B cell (primary cell): Measurements from ENCODE around the gene ARG1. TPM values are rescaled to one million over a fixed set of nuclear protein-coding genes. Genes with fewer than 3 reads are reported as not detected.

ENCODE experiments used
- ATAC-seq: fragments of 200-7000 bp; cut with Tn5 transposase; one replicate; pipeline ENCODE4 v1.10.0; 2021; ENCODE audit warnings: low read depth, mild to moderate bottlenecking, moderate number of reproducible peaks, moderate library complexity
- CTCF ChIA-PET: fragments of 350-600 bp; sonication (Branson Sonifier 250); formaldehyde crosslinking; loops from one replicate; lab custom pipeline; 2021; ENCODE audit warnings: antibody characterized with exemption, inconsistent platforms; lab: Charles Lee
- POLR2A ChIA-PET: fragments of 350-600 bp; sonication (Branson Sonifier 250); formaldehyde crosslinking; loops from one replicate; lab custom pipeline; 2021; ENCODE audit warnings: antibody characterized with exemption; lab: Charles Lee
- DNase-seq: peaks from one replicate; pipeline ENCODE4 v3.0.0; 2013
- H2AFZ ChIP-seq: 2 replicates; pipeline ENCODE4 v1.6.1; 2012; ENCODE audit warnings: mild to moderate bottlenecking, low read depth, low read length; ENCODE audit not compliant: insufficient read depth, poor library complexity, severe bottlenecking
- H3K27ac ChIP-seq, 2 donors: 1 replicate in 1 of 2; 2 replicates in 1 of 2; pipeline ENCODE4 v1.5.1; 2012 to 2013; ENCODE audit warnings: low read length in 2 of 2, mild to moderate bottlenecking in 2 of 2, moderate library complexity in 1 of 2
- H3K27me3 ChIP-seq, 4 experiments: fragments of 200-600 bp in 1 of 4; sonication (generic) in 1 of 4; replicated peaks in 1 of 4; 1 replicate in 2 of 4; 2 replicates in 2 of 4; pipeline versions ENCODE4 v1.6.1 to v1.7.0; 2013 to 2016; ENCODE audit warnings: low read length in 3 of 4, mild to moderate bottlenecking in 2 of 4, mixed read lengths in 1 of 4, moderate library complexity in 1 of 4; ENCODE audit not compliant: insufficient read depth in 4 of 4, control insufficient read depth in 3 of 4; ENCODE audit errors: control extremely low read depth in 1 of 4
- H3K36me3 ChIP-seq, 2 experiments: replicated peaks in 1 of 2; 1 replicate in 1 of 2; 2 replicates in 1 of 2; pipeline versions ENCODE4 v1.6.1 to v1.7.1; 2013; ENCODE audit warnings: low read length in 1 of 2; ENCODE audit not compliant: insufficient read depth in 2 of 2, control insufficient read depth in 1 of 2; ENCODE audit errors: control extremely low read depth in 1 of 2, extremely low read depth in 1 of 2
- H3K4me1 ChIP-seq, 2 donors: fragments of 200-600 bp in 1 of 2; sonication (generic) in 1 of 2; 1 replicate in 1 of 2; 2 replicates in 1 of 2; pipeline versions ENCODE4 v1.5.1 to v1.6.1; 2013 to 2017; ENCODE audit warnings: low read length in 2 of 2; ENCODE audit not compliant: control insufficient read depth in 2 of 2, insufficient read depth in 2 of 2
- H3K4me2 ChIP-seq: replicated peaks from 2 replicates; pipeline ENCODE3; 2012; ENCODE audit warnings: mild to moderate bottlenecking, low read depth, low read length; ENCODE audit not compliant: poor library complexity, severe bottlenecking
- H3K4me3 ChIP-seq, 5 experiments: fragments of 200-600 bp in 1 of 5; sonication (generic) in 1 of 5; 1 replicate in 3 of 5; 2 replicates in 2 of 5; pipeline versions ENCODE4 v1.5.1 to v1.7.0; 2011 to 2016; ENCODE audit warnings: low read length in 4 of 5, mild to moderate bottlenecking in 4 of 5, low read depth in 2 of 5, control low read depth in 1 of 5, moderate library complexity in 1 of 5; ENCODE audit not compliant: insufficient read depth in 1 of 5; ENCODE audit errors: control extremely low read depth in 1 of 5, extremely low read depth in 1 of 5
- H3K79me2 ChIP-seq: fragments of 200-600 bp; sonication (generic); one replicate; pipeline ENCODE4 v1.6.0; 2016; ENCODE audit warnings: low read length; ENCODE audit not compliant: control insufficient read depth, insufficient read depth
- H3K9ac ChIP-seq: fragments of 200-600 bp; sonication (generic); 2 replicates; pipeline ENCODE4 v1.6.1; 2017; ENCODE audit warnings: mild to moderate bottlenecking, low read length, moderate library complexity
- H3K9me3 ChIP-seq, 3 donors: one replicate each; pipeline versions ENCODE4 v1.6.1 to v1.7.1; 2013; ENCODE audit warnings: low read length in 2 of 3; ENCODE audit not compliant: control insufficient read depth in 2 of 3, insufficient read depth in 1 of 3; ENCODE audit errors: control extremely low read depth in 1 of 3
- H4K20me1 ChIP-seq: 2 replicates; pipeline ENCODE4 v1.6.0; 2012; ENCODE audit warnings: mild to moderate bottlenecking, low read length; ENCODE audit not compliant: insufficient read depth, control insufficient read depth, poor library complexity, severe bottlenecking
- H3K27ac Mint-ChIP-seq: one replicate; pipeline ENCODE4 v1.8.0; 2021; ENCODE audit warnings: mixed read lengths
- H3K27me3 Mint-ChIP-seq: one replicate; pipeline ENCODE4 v1.8.0; 2021; ENCODE audit warnings: mixed read lengths
- H3K4me1 Mint-ChIP-seq: one replicate; pipeline ENCODE4 v1.8.0; 2021; ENCODE audit warnings: mixed read lengths
- H3K4me3 Mint-ChIP-seq: one replicate; pipeline ENCODE4 v1.8.0; 2021; ENCODE audit warnings: mixed read lengths
- H3K9me3 Mint-ChIP-seq: one replicate; pipeline ENCODE4 v1.8.0; 2022; ENCODE audit warnings: mixed read lengths; ENCODE audit not compliant: insufficient read depth
- CTCF ChIP-seq: fragments of 200-600 bp; IDR thresholded peaks from one replicate; pipeline ENCODE4 v1.8.0; 2022; ENCODE audit warnings: antibody characterized with exemption, mild to moderate bottlenecking
- EZH2 ChIP-seq: IDR thresholded peaks from 2 replicates; pipeline ENCODE4 v1.6.1; 2012; ENCODE audit warnings: borderline replicate concordance, low read depth, mild to moderate bottlenecking, moderate library complexity, low read length; ENCODE audit not compliant: insufficient read depth, poor library complexity, severe bottlenecking
- WGBS: methylation state at CpG from one replicate; pipeline ENCODE4 v1.1.5; 2013; ENCODE audit warnings: missing lambda C conversion rate; ENCODE audit not compliant: insufficient coverage; 5-methylcytosine and 5-hydroxymethylcytosine counted together
- intact Hi-C: fragments of 100-400 bp; cut with micrococcal nuclease; formaldehyde crosslinking; loops from one replicate; pipeline ENCODE4 v1.10.0; 2022
- polyA plus RNA-seq: library from polyadenylated mRNA; depleted of rRNA; stranded (reverse); fragments of >200 nt; gene quantifications from 2 replicates; pipeline ENCODE4 v1.2.3, GENCODE V29; 2012
- total RNA-seq, 2 donors: library from RNA; stranded (reverse); fragments of 120-200 nt in 1 of 2; gene quantifications; 1 replicate in 1 of 2; 2 replicates in 1 of 2; pipeline versions ENCODE4 v1.2.3 to v1.2.4, GENCODE V29; 2013 to 2022

The ARG1 gene
- total and polyA plus RNA-seq, 2 donors (not counting 1 experiment from before 2014, with no cell fraction given): not detected

- TF ChIP-seq CTCF (no peak), EZH2 (no peak)
- Histone ChIP-seq H3K27ac (no peak overlapping the region), H3K4me3 (no peak overlapping the region), H3K4me1 (no peaks in the 10 kb centered on the region), H2AFZ (no peak overlapping the region), H3K4me2 (no peak overlapping the region), H4K20me1 (no peaks in the 10 kb centered on the region), H3K27me3 (no peaks in the 10 kb centered on the region), H3K36me3 (peaks cover 0 to 1% of the 10 kb centered on the region in 2 experiments), H3K79me2 (no peaks in the 10 kb centered on the region), H3K9me3 (no peaks in the 10 kb centered on the region), H3K9ac (no peak overlapping the region)
- Mint-ChIP-seq H3K27ac (no peak overlapping the region), H3K27me3 (no peaks in the 10 kb centered on the region), H3K9me3 (no peaks in the 10 kb centered on the region), H3K4me1 (peaks cover 14% of the 10 kb centered on the region), H3K4me3 (no peak overlapping the region)
- POLR2A ChIA-PET: no interaction called here
- CTCF ChIA-PET: interaction anchor here (0.6 kb wide), 1 partner anchor 349 kb away, joined by 5 read pairs; no protein-coding TSS in a partner anchor
- ATAC-seq (no peak), DNase-seq (no peak)
- intact Hi-C loops: no loop called here
- no CpG with 5 or more reads among the region's 4 CpGs for WGBS
Measured at GRCh38 chr6:131568726-131569125, 4.3 kb upstream of the ARG1 start.

DNA sequence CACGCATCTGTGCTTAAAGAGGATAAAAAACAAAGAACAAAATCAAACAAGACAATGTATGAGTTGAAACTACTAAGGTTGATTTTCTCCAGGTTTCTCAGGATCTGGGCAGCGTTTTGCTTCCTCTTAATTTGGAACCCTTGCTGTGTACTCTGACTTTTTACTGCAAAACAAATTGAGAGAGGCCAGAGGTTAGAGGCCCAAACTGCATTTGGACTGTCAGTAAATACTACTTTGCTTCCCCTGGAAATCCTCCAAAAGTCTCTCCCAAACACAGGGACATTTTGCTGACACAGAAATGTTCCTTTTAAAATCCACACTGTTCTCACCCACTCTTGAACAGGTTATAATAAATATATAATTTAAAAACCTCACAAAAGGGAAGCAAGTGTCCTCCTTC is 1.1 kb downstream of the ARG1 start:
- H3K4me1 Mint-ChIP-seq: peaks cover 5% of the 10 kb centered on the region
- Histone ChIP-seq H3K79me2 (no peaks in the 10 kb centered on the region), H3K36me3 (peaks cover 0 to 3% of the 10 kb centered on the region in 2 experiments), H3K9me3 (no peaks in the 10 kb centered on the region), H3K27ac (no peak overlapping the region), H3K4me1 (no peaks in the 10 kb centered on the region), H3K4me3 (peak overlapping the region in 1 of 5 experiments; percentile 48), H3K27me3 (no peaks in the 10 kb centered on the region), H2AFZ (no peak overlapping the region), H3K4me2 (no peak overlapping the region), H3K9ac (no peak overlapping the region), H4K20me1 (no peaks in the 10 kb centered on the region)
- H3K27ac Mint-ChIP-seq: no peak overlapping the region
- no peaks in the 10 kb centered on the region for H3K9me3 Mint-ChIP-seq
- intact Hi-C loops: no loop called here
- H3K4me3 Mint-ChIP-seq: no peak overlapping the region
- TF ChIP-seq EZH2 (no peak), CTCF (no peak)
- ATAC-seq: no peak
- ChIA-PET CTCF (no interaction called here), POLR2A (no interaction called here)
- no peak for DNase-seq
- 100% methylated on average over 1 of the region's 2 CpGs for WGBS
- no peaks in the 10 kb centered on the region for H3K27me3 Mint-ChIP-seq
